Lower leg skin (tissue), 4 donors: ENCODE measurements around the gene METTL24. TPM values are rescaled to one million over a fixed set of nuclear protein-coding genes. Genes with fewer than 3 reads are reported as not detected.
"Not testable (repeated sequence)": the region's sequence is repeated elsewhere in the genome, so short reads cannot be mapped to it uniquely, and the experiment has no call there.

Experiments
- DNase-seq, 2 donors: peaks; one replicate each; pipeline ENCODE4 v3.0.0-alpha.2; 2019; ENCODE audit warnings: low spot score in 2 of 2
- H3K4me3 ChIP-seq: fragments of 200-600 bp; sonication (generic); 2 replicates; pipeline ENCODE4 v1.5.1; 2017; ENCODE audit warnings: mild to moderate bottlenecking, low read depth; ENCODE audit not compliant: poor library complexity, severe bottlenecking
- POLR2A ChIP-seq, 2 donors: fragments of 450-650 bp; IDR thresholded peaks; one replicate each; pipeline ENCODE4 v1.6.1; 2016 to 2017; ENCODE audit warnings: antibody characterized with exemption in 2 of 2, mild to moderate bottlenecking in 1 of 2, moderate library complexity in 1 of 2
- WGBS, 2 donors: methylation state at CpG; one replicate each; pipeline ENCODE4 v1.1.5; 2018; 5-methylcytosine and 5-hydroxymethylcytosine counted together
- intact Hi-C: fragments of 100-400 bp; cut with DNase I; formaldehyde crosslinking; loops from one replicate; pipeline ENCODE4 v1.15.0; 2023; ENCODE audit warnings: low total_unique reads
- total RNA-seq, 4 donors: library from RNA; depleted of rRNA; stranded (reverse); fragments of >200 nt; gene quantifications; one replicate each; pipeline ENCODE4 v1.1.0, GENCODE V29; 2016
- TF ChIP-seq, protein P1 (sequence below), 3 donors: fragments of 450-650 bp; IDR thresholded peaks; one replicate each; pipeline ENCODE4 v1.5.1; 2016; ENCODE audit warnings: antibody characterized with exemption in 3 of 3, mild to moderate bottlenecking in 3 of 3, moderate library complexity in 2 of 3

METTL24 gene
- total RNA-seq, 4 donors from 2014 or later = 0.22 to 2.5 (median 1.8) TPM; not detected in 1

GRCh38 chr6:110246378-110246777 lies 111.8 kb downstream of the METTL24 start:
- no peak for DNase-seq
- TF ChIP-seq, protein P1, sequence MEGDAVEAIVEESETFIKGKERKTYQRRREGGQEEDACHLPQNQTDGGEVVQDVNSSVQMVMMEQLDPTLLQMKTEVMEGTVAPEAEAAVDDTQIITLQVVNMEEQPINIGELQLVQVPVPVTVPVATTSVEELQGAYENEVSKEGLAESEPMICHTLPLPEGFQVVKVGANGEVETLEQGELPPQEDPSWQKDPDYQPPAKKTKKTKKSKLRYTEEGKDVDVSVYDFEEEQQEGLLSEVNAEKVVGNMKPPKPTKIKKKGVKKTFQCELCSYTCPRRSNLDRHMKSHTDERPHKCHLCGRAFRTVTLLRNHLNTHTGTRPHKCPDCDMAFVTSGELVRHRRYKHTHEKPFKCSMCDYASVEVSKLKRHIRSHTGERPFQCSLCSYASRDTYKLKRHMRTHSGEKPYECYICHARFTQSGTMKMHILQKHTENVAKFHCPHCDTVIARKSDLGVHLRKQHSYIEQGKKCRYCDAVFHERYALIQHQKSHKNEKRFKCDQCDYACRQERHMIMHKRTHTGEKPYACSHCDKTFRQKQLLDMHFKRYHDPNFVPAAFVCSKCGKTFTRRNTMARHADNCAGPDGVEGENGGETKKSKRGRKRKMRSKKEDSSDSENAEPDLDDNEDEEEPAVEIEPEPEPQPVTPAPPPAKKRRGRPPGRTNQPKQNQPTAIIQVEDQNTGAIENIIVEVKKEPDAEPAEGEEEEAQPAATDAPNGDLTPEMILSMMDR (IDR thresholded peaks at IDR 0.05) = no peak
- TF ChIP-seq POLR2A (IDR thresholded peaks at IDR 0.05) = no peak
- intact Hi-C loops = no loop called here
- H3K4me3 ChIP-seq = no peak overlapping the region
- 94 to 96% methylated on average over 3 of the region's 3 CpGs for WGBS, 2 donors

DNA sequence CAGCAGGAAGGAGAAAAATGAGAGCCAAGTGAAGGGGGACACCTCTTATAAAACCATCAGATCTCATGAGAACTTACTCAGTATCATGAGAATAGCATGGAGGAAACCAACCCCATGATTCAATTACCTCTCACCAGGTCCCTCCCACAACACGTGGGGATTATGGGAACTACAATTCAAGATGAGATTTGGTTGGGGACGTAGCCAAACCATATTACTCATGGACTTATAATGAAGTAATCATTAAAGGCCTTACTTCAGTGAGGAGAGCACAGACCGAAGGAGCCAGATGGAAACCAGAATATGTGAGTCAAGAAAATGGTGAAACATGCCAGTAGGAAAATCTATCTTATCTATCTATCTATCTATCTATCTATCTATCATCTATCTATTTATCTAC lies 113.5 kb downstream of the METTL24 start:
- DNase-seq, H3K4me3 ChIP-seq, intact Hi-C loops: not testable (repeated sequence)
- WGBS, 2 donors = 78% methylated on average over 3 of the region's 3 CpGs

GRCh38 chr6:110239526-110240274 lies 118.4 kb downstream of the METTL24 start:
- WGBS, 2 donors = 92 to 98% methylated on average over 1 of the region's 1 CpG
- intact Hi-C loops = no loop called here
- no peak for TF ChIP-seq POLR2A (IDR thresholded peaks at IDR 0.05)
- TF ChIP-seq, protein P1 (IDR thresholded peaks at IDR 0.05) = no peak
- H3K4me3 ChIP-seq = no peak overlapping the region
- no peak for DNase-seq

DNA sequence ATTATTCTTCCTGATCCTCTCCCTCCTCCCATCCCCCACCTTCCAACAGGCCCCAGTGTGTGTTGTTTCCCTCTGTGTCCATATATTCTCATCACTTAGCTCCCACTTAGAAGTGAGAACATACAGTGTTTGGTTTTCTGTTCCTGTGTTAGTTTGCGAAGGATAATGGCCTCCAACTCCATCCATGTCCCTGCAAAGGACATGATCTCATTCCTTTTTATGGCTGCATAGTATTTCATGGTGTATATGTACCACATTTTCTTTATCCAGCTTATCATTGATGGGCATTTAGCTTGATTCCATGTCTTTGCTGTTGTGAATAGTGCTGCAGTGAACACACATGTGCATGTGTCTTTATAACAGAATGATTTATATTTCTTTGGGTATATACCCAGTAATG lies 122.1 kb downstream of the METTL24 start:
- DNase-seq, H3K4me3 ChIP-seq, intact Hi-C loops: not testable (repeated sequence)
- WGBS, 2 donors = 96 to 97% methylated on average over 1 of the region's 1 CpG

DNA sequence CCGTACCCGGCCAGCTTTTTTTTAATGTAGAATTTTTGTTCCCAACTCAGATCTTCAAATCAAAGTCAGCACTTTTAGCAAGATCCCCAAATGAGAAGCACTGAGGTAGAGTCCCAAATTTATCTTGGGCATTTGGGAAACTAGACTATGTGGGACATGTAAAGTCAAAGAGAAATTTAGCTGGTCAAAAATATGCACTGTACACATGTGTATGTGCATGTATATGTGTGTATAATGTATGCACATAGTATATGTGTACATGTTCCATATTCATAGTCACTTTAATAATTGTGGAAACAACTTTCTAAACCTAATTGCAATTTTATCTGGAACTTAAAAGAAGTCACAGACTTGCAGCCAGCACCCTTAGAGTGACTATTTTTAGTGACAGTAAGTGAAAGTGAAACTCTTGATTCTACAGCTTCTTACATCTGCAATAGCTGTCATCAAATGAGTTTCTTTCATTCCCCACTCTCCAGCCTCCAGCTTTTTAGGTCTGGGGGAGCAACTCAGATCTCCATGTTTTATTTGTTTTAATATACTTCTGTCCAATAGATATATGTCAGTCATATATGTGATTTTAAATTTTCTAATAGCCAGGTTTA lies 124.3 kb downstream of the METTL24 start:
- no peak for DNase-seq
- intact Hi-C loops = no loop called here

GRCh38 chr6:110232450-110232849 lies 125.7 kb downstream of the METTL24 start:
- H3K4me3 ChIP-seq = no peak overlapping the region
- 63 to 65% methylated on average over 2 of the region's 2 CpGs for WGBS, 2 donors
- intact Hi-C loops = no loop called here
- DNase-seq = no peak
- TF ChIP-seq, protein P1 (IDR thresholded peaks at IDR 0.05) = no peak
- no peak for TF ChIP-seq POLR2A (IDR thresholded peaks at IDR 0.05)

More for the DNA sequence above, 124.3 kb downstream of the METTL24 start:
- no peak overlapping the region for H3K4me3 ChIP-seq
- TF ChIP-seq POLR2A (IDR thresholded peaks at IDR 0.05) = no peak
- TF ChIP-seq, protein P1 (IDR thresholded peaks at IDR 0.05) = no peak
- WGBS, 2 donors = 96 to 97% methylated on average over 2 of the region's 2 CpGs
